HG02938 (cell line): ENCODE measurements around the gene SYN1.

Source experiments
- ATAC-seq: cut with Tn5 transposase; IDR thresholded peaks from one replicate; pipeline ENCODE4 v1.9.1; 2021; ENCODE audit warnings: mild to moderate bottlenecking, moderate library complexity; ENCODE audit not compliant: unreplicated experiment

Gene SYN1

GRCh38 chrX:47634871-47635575 lies 15.4 kb upstream of the SYN1 start:
- no peak for ATAC-seq

- ATAC-seq: no peak
These were observed 14.3 kb upstream of the SYN1 start for GRCh38 chrX:47633689-47634590.

GRCh38 chrX:47632666-47633065 lies 13.0 kb upstream of the SYN1 start:
- ATAC-seq: no peak

GRCh38 chrX:47631676-47632075 lies 12.0 kb upstream of the SYN1 start:
- ATAC-seq: no peak

- no peak for ATAC-seq
These were observed 10.0 kb upstream of the SYN1 start, which contains the start of gene CFP for GRCh38 chrX:47629419-47630200. TSS of gene CFP (minus strand) at chrX:47629930. CDS start at chrX:47629844, 86 bp downstream.

GRCh38 chrX:47628982-47629381 lies 9.3 kb upstream of the SYN1 start:
- ATAC-seq: no peak

- no peak for ATAC-seq
These were observed 5.7 kb upstream of the SYN1 start for GRCh38 chrX:47625365-47625764.

GRCh38 chrX:47623540-47624027 lies 3.9 kb upstream of the SYN1 start:
- ATAC-seq: no peak

- no peak for ATAC-seq
These were observed 2.2 kb upstream of the SYN1 start for GRCh38 chrX:47621851-47622250.

GRCh38 chrX:47620303-47620685 lies 637 bp upstream of the SYN1 start:
- ATAC-seq: no peak

GRCh38 chrX:47618923-47619485 lies 653 bp downstream of the SYN1 start:
- no peak for ATAC-seq

- ATAC-seq: no peak
These were observed 5.0 kb downstream of the SYN1 start for GRCh38 chrX:47614618-47615017.

- no peak for ATAC-seq
These were observed 6.6 kb downstream of the SYN1 start for GRCh38 chrX:47613082-47613481.

- no peak for ATAC-seq
These were observed 7.2 kb downstream of the SYN1 start for GRCh38 chrX:47612418-47612817.

GRCh38 chrX:47611926-47612325 lies 7.7 kb downstream of the SYN1 start:
- ATAC-seq: no peak

- ATAC-seq: no peak
These were observed 8.2 kb downstream of the SYN1 start for GRCh38 chrX:47611489-47611888.

- ATAC-seq: no peak
These were observed 9.1 kb downstream of the SYN1 start for GRCh38 chrX:47610511-47610910.

GRCh38 chrX:47608130-47608810 lies 11.4 kb downstream of the SYN1 start:
- ATAC-seq: no peak

- ATAC-seq: no peak
These were observed 12.6 kb downstream of the SYN1 start for GRCh38 chrX:47607091-47607490.

GRCh38 chrX:47605024-47605423 lies 14.6 kb downstream of the SYN1 start:
- ATAC-seq: no peak
